Neural cell (in vitro differentiated cells): ENCODE results near the gene BBS1. TPM values are rescaled to one million over a fixed set of nuclear protein-coding genes. Genes with fewer than 3 reads are reported as not detected.

Source experiments
- H2AFZ ChIP-seq: fragments of 200-600, 300-800 bp; sonication (generic), shearing (Covaris generic); 2 replicates; pipeline ENCODE4 v1.6.0; 2014; ENCODE audit warnings: low read depth, mild to moderate bottlenecking, antibody characterized with exemption, low read length, moderate library complexity
- H3F3A ChIP-seq: fragments of 200-600 bp; shearing (Covaris generic); 2 replicates; pipeline ENCODE4 v1.6.1; 2016; ENCODE audit warnings: mild to moderate bottlenecking, moderate library complexity, mixed read lengths, antibody characterized with exemption, low read length; ENCODE audit not compliant: insufficient read depth, poor library complexity, severe bottlenecking
- H3K27ac ChIP-seq: fragments of 200-600, 300-800 bp; sonication (generic), shearing (Covaris generic); 2 replicates; pipeline ENCODE4 v1.5.1; 2014; ENCODE audit warnings: mild to moderate bottlenecking, low read length, moderate library complexity
- H3K27me3 ChIP-seq: fragments of 300-800, 200-600 bp; sonication (generic), shearing (Covaris generic); 2 replicates; pipeline ENCODE4 v1.6.0; 2014; ENCODE audit warnings: mild to moderate bottlenecking, low read depth, low read length, moderate library complexity; ENCODE audit not compliant: insufficient read depth
- H3K36me3 ChIP-seq: fragments of 300-800, 200-600 bp; sonication (generic), shearing (Covaris generic); 2 replicates; pipeline ENCODE4 v1.5.1; 2014; ENCODE audit warnings: mild to moderate bottlenecking, antibody characterized with exemption, low read length, moderate library complexity; ENCODE audit not compliant: insufficient read depth
- H3K4me2 ChIP-seq: fragments of 300-800, 200-600 bp; sonication (generic), shearing (Covaris generic); 2 replicates; pipeline ENCODE4 v1.6.0; 2014; ENCODE audit warnings: mild to moderate bottlenecking, low read length
- H3K4me3 ChIP-seq: fragments of 300-800, 200-600 bp; sonication (generic), shearing (Covaris generic); 2 replicates; pipeline ENCODE4 v1.5.1; 2014; ENCODE audit warnings: mild to moderate bottlenecking, low read length, moderate library complexity
- H3K79me2 ChIP-seq: fragments of 200-600 bp; shearing (Covaris generic); replicated peaks from 2 replicates; pipeline ENCODE4 v1.6.0; 2014; ENCODE audit warnings: mild to moderate bottlenecking, low read length, moderate library complexity; ENCODE audit not compliant: insufficient read depth
- H3K9ac ChIP-seq: fragments of 300-800, 200-600 bp; sonication (generic), shearing (Covaris generic); 2 replicates; pipeline ENCODE4 v1.6.1; 2016; ENCODE audit warnings: mild to moderate bottlenecking, low read length, mixed read lengths
- H3K9me2 ChIP-seq: fragments of 200-600 bp; shearing (Covaris generic); 2 replicates; pipeline ENCODE4 v1.6.1; 2016; ENCODE audit warnings: mild to moderate bottlenecking, low read length, mixed read lengths; ENCODE audit not compliant: insufficient read depth
- H3K9me3 ChIP-seq: fragments of 200-600, 300-800 bp; sonication (generic), shearing (Covaris generic); 2 replicates; pipeline ENCODE4 v1.6.1; 2016; ENCODE audit warnings: mild to moderate bottlenecking, mixed run types, low read length, moderate library complexity, mixed read lengths
- H4K20me1 ChIP-seq: fragments of 200-600 bp; shearing (Covaris generic); 2 replicates; pipeline ENCODE4 v1.6.1; 2016; ENCODE audit warnings: mild to moderate bottlenecking, mixed run types; ENCODE audit not compliant: insufficient read depth
- EP300 ChIP-seq: fragments of 450-650 bp; conservative IDR thresholded peaks from 2 replicates; pipeline ENCODE4 v1.6.1; 2014; ENCODE audit warnings: antibody characterized with exemption, mild to moderate bottlenecking, moderate library complexity; ENCODE audit not compliant: poor library complexity, severe bottlenecking
- EZH2 ChIP-seq: fragments of 200-600, 300-800 bp; shearing (Covaris generic), sonication (generic); IDR thresholded peaks from 2 replicates; pipeline ENCODE4 v1.6.1; 2014; ENCODE audit warnings: antibody characterized with exemption, low read length, borderline replicate concordance, mild to moderate bottlenecking; ENCODE audit not compliant: insufficient read depth, poor library complexity, severe bottlenecking
- MXI1 ChIP-seq: fragments of 450-650 bp; conservative IDR thresholded peaks from 2 replicates; pipeline ENCODE4 v1.6.1; 2014; ENCODE audit warnings: antibody characterized with exemption, mild to moderate bottlenecking; ENCODE audit not compliant: poor library complexity, severe bottlenecking
- POLR2AphosphoS5 ChIP-seq: IDR thresholded peaks from 2 replicates; pipeline ENCODE4 v1.6.1; 2012
- RAD21 ChIP-seq: fragments of 450-650 bp; conservative IDR thresholded peaks from 2 replicates; pipeline ENCODE4 v1.6.1; 2014; ENCODE audit warnings: antibody characterized with exemption, mild to moderate bottlenecking, moderate library complexity
- SMC3 ChIP-seq: fragments of 450-650 bp; conservative IDR thresholded peaks from 2 replicates; pipeline ENCODE4 v1.6.1; 2014; ENCODE audit warnings: antibody characterized with exemption, mild to moderate bottlenecking, moderate library complexity; ENCODE audit not compliant: poor library complexity
- TAF1 ChIP-seq: IDR thresholded peaks from 2 replicates; pipeline ENCODE4 v1.6.1; 2012; ENCODE audit warnings: low read depth
- polyA plus RNA-seq: library from polyadenylated mRNA; depleted of rRNA; stranded (reverse); fragments of >200 nt; gene quantifications from 2 replicates; pipeline ENCODE4 v1.2.3, GENCODE V29; 2014
- TF ChIP-seq, protein P1 (sequence below): IDR thresholded peaks from 2 replicates; pipeline ENCODE4 v1.6.1; 2012; ENCODE audit warnings: borderline replicate concordance
- TF ChIP-seq, protein P2 (sequence below): fragments of 450-650 bp; IDR thresholded peaks from 2 replicates; pipeline ENCODE4 v1.5.1; 2014; ENCODE audit warnings: antibody characterized with exemption, mild to moderate bottlenecking, moderate library complexity; ENCODE audit not compliant: poor library complexity, severe bottlenecking

Gene BBS1
- polyA plus RNA-seq, 1 donor from 2014 or later = 69.5 TPM

DNA sequence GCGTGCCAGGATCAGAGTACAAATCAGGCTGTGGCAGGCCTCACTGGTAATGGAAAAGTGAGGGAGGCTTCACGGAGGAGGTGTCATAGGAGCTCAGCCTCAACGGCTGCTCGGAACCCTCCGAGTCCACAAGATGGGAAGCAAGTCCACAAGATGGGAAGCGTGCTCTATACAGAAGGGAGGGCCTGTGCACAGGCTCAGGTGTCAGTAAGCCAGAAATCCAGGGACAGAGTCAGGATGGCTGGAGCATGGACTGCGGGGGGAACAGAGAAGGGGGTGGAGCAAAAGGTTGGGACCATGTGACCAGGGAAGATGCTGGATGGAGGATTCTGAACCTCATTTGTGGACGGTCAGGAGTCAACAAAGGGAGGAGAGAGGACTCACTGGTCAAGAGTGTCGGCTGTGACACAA, 33.6 kb upstream of the BBS1 start:
- no peak overlapping the region for H3K27ac ChIP-seq
- H3K9me3 ChIP-seq = no peaks in the 10 kb centered on the region
- no peak overlapping the region for H3K9ac ChIP-seq
- no peak overlapping the region for H2AFZ ChIP-seq
- H3K27me3 ChIP-seq = no peaks in the 10 kb centered on the region
- H3K36me3 ChIP-seq = no peaks in the 10 kb centered on the region
- H3K9me2 ChIP-seq = no peaks in the 10 kb centered on the region
- H3K79me2 ChIP-seq = peaks cover 7% of the 10 kb centered on the region
- H4K20me1 ChIP-seq = no peaks in the 10 kb centered on the region
- no peak overlapping the region for H3K4me2 ChIP-seq
- TF ChIP-seq EZH2 = no peak
- TF ChIP-seq POLR2AphosphoS5 = no peak
- no peak for TF ChIP-seq SMC3
- TF ChIP-seq, protein P1, sequence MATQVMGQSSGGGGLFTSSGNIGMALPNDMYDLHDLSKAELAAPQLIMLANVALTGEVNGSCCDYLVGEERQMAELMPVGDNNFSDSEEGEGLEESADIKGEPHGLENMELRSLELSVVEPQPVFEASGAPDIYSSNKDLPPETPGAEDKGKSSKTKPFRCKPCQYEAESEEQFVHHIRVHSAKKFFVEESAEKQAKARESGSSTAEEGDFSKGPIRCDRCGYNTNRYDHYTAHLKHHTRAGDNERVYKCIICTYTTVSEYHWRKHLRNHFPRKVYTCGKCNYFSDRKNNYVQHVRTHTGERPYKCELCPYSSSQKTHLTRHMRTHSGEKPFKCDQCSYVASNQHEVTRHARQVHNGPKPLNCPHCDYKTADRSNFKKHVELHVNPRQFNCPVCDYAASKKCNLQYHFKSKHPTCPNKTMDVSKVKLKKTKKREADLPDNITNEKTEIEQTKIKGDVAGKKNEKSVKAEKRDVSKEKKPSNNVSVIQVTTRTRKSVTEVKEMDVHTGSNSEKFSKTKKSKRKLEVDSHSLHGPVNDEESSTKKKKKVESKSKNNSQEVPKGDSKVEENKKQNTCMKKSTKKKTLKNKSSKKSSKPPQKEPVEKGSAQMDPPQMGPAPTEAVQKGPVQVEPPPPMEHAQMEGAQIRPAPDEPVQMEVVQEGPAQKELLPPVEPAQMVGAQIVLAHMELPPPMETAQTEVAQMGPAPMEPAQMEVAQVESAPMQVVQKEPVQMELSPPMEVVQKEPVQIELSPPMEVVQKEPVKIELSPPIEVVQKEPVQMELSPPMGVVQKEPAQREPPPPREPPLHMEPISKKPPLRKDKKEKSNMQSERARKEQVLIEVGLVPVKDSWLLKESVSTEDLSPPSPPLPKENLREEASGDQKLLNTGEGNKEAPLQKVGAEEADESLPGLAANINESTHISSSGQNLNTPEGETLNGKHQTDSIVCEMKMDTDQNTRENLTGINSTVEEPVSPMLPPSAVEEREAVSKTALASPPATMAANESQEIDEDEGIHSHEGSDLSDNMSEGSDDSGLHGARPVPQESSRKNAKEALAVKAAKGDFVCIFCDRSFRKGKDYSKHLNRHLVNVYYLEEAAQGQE = no peak
- TF ChIP-seq, protein P2, sequence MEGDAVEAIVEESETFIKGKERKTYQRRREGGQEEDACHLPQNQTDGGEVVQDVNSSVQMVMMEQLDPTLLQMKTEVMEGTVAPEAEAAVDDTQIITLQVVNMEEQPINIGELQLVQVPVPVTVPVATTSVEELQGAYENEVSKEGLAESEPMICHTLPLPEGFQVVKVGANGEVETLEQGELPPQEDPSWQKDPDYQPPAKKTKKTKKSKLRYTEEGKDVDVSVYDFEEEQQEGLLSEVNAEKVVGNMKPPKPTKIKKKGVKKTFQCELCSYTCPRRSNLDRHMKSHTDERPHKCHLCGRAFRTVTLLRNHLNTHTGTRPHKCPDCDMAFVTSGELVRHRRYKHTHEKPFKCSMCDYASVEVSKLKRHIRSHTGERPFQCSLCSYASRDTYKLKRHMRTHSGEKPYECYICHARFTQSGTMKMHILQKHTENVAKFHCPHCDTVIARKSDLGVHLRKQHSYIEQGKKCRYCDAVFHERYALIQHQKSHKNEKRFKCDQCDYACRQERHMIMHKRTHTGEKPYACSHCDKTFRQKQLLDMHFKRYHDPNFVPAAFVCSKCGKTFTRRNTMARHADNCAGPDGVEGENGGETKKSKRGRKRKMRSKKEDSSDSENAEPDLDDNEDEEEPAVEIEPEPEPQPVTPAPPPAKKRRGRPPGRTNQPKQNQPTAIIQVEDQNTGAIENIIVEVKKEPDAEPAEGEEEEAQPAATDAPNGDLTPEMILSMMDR = no peak
- no peak for TF ChIP-seq TAF1
- TF ChIP-seq RAD21 = no peak
- no peak for TF ChIP-seq MXI1
- TF ChIP-seq EP300 = no peak
- H3F3A ChIP-seq = no peaks in the 10 kb centered on the region
- no peak overlapping the region for H3K4me3 ChIP-seq

GRCh38 chr11:66477263-66478201, 32.9 kb upstream of the BBS1 start:
- Histone ChIP-seq H3K9me2 (no peaks in the 10 kb centered on the region), H3K36me3 (no peaks in the 10 kb centered on the region), H3K27ac (no peak overlapping the region), H3F3A (no peaks in the 10 kb centered on the region), H3K9me3 (no peaks in the 10 kb centered on the region), H2AFZ (no peak overlapping the region), H3K79me2 (peaks cover 7% of the 10 kb centered on the region), H3K9ac (no peak overlapping the region), H3K4me2 (no peak overlapping the region), H3K27me3 (no peaks in the 10 kb centered on the region), H4K20me1 (no peaks in the 10 kb centered on the region), H3K4me3 (no peak overlapping the region)
- TF ChIP-seq EZH2 (no peak), RAD21 (no peak), SMC3 (no peak), EP300 (no peak), MXI1 (no peak), POLR2AphosphoS5 (no peak), TAF1 (no peak)
- TF ChIP-seq, protein P1 = no peak
- TF ChIP-seq, protein P2 = no peak
